ENCODE measurements around the gene AIFM2. TPM values are rescaled to one million over a fixed set of nuclear protein-coding genes. Genes with fewer than 3 reads are reported as not detected.

AIFM2 gene
- total RNA-seq, 3 donors from 2014 or later, result 14.3 to 42.1 (median 33.1) TPM

GRCh38 chr10:70066190-70066589, 66.4 kb downstream of the AIFM2 start:
- Histone ChIP-seq H3K9me3 (no peaks in the 10 kb centered on the region), H3K4me1 (no peaks in the 10 kb centered on the region), H3K36me3 (no peaks in the 10 kb centered on the region), H3K27ac (no peak overlapping the region), H3K4me3 (no peak overlapping the region), H3K27me3 (no peaks in the 10 kb centered on the region)
- TF ChIP-seq POLR2A (IDR thresholded peaks at IDR 0.05), result no peak
- TF ChIP-seq, protein P1, sequence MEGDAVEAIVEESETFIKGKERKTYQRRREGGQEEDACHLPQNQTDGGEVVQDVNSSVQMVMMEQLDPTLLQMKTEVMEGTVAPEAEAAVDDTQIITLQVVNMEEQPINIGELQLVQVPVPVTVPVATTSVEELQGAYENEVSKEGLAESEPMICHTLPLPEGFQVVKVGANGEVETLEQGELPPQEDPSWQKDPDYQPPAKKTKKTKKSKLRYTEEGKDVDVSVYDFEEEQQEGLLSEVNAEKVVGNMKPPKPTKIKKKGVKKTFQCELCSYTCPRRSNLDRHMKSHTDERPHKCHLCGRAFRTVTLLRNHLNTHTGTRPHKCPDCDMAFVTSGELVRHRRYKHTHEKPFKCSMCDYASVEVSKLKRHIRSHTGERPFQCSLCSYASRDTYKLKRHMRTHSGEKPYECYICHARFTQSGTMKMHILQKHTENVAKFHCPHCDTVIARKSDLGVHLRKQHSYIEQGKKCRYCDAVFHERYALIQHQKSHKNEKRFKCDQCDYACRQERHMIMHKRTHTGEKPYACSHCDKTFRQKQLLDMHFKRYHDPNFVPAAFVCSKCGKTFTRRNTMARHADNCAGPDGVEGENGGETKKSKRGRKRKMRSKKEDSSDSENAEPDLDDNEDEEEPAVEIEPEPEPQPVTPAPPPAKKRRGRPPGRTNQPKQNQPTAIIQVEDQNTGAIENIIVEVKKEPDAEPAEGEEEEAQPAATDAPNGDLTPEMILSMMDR (IDR thresholded peaks at IDR 0.05), result no peak
- TF ChIP-seq POLR2AphosphoS5 (IDR thresholded peaks at IDR 0.05), result no peak
- DNase-seq (ENCODE audit: low spot score in 2 of 2), result no peak
- intact Hi-C loops (cut with DNase I; ENCODE audit: low total_unique reads), result no loop called here

DNA sequence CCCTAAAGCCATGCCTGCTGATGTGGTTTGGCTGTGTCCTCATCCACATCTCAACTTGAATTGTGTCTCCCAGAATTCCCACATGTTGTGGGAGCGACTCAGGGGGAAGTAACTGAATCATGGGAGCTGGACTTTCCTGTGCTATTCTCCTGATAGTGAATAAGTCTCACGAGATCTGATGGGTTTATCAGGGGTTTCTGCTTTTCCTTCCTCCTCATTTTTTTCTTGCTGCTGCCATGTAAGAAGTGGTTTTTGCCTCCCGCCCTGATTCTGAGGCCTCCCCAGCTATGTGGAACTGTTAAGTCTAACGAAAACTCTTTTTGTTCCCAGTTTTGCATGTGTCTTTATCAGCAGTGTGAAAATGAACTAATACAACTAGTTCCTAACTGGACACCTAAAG, 68.1 kb downstream of the AIFM2 start:
- Histone ChIP-seq H3K4me1 (no peaks in the 10 kb centered on the region), H3K27me3 (no peaks in the 10 kb centered on the region), H3K27ac (no peak overlapping the region), H3K36me3 (no peaks in the 10 kb centered on the region), H3K9me3 (no peaks in the 10 kb centered on the region), H3K4me3 (no peak overlapping the region)
- intact Hi-C loops (cut with DNase I; ENCODE audit: low total_unique reads), result no loop called here
- no peak for DNase-seq (ENCODE audit: low spot score in 2 of 2)
- TF ChIP-seq, protein P1 (IDR thresholded peaks at IDR 0.05), result no peak

DNA sequence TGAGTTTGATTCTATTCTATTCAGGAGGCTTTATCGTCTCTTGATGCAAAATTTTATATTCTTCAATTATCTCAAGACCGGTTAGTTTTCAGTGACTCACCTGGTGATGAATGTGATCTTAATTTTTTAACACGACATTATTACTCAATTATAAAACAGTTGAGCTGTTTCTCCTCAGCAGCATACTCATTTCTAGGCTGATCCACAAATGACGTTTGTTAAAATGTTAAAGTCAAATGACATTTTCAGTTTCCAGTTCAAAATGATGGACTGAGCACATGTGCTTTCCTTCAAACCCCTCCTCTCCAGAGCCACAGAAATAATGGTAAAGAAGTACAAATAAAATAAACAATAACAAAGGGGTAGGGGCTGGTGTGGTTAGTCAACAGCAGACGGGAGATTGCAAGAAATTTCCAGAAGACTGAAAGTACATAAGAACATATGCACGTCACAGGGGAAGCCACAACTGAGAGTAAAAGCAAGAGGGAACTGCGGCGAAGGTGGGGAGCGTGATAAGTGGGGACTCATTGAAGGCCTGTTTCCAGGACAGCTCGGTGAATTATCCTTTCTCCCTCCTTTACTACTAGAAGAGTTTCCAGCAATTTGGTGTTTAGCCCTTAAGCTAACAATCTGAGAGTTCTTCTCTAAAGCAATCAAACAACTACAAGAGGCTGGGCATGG, 69.1 kb downstream of the AIFM2 start:
- Histone ChIP-seq H3K27ac (no peak overlapping the region), H3K36me3 (no peaks in the 10 kb centered on the region), H3K27me3 (no peaks in the 10 kb centered on the region), H3K9me3 (no peaks in the 10 kb centered on the region), H3K4me3 (no peak overlapping the region), H3K4me1 (no peaks in the 10 kb centered on the region)
- intact Hi-C loops (cut with DNase I; ENCODE audit: low total_unique reads), result no loop called here
- TF ChIP-seq POLR2AphosphoS5 (IDR thresholded peaks at IDR 0.05) (no peak), POLR2A (IDR thresholded peaks at IDR 0.05) (no peak)
- TF ChIP-seq, protein P1 (IDR thresholded peaks at IDR 0.05), result no peak
- no peak for DNase-seq (ENCODE audit: low spot score in 2 of 2)

Other genes with a start within 250 kb of the AIFM2 start
- gene MACROH2A2, start 80.0 kb downstream of the AIFM2 start, total RNA-seq, result 10 to 100 TPM in 2 of 3 donors, 1 to 10 TPM in 1; 4.8 to 19.5 (median 15.4) TPM
- gene TYSND1, start 13.9 kb upstream of the AIFM2 start, total RNA-seq, result 10 to 100 TPM; 12.5 to 19.9 (median 19.7) TPM
- gene SAR1A, start 37.7 kb upstream of the AIFM2 start, total RNA-seq, result 10 to 100 TPM; 87.5 to 95.4 (median 95.4) TPM
- 100 to 1,000 TPM in 2 of 3 donors, 10 to 100 TPM in 1; 86.9 to 174 (median 164) TPM for gene PPA1, start 100.6 kb upstream of the AIFM2 start, total RNA-seq
- gene NPFFR1, start 151.2 kb upstream of the AIFM2 start, total RNA-seq, result under 1 TPM in 1 of 3 donors, not detected in 2; 0.44 TPM
- 1 to 10 TPM; 3.9 to 5.3 (median 4.4) TPM for gene LRRC20, start 249.8 kb upstream of the AIFM2 start, total RNA-seq